Hypothalamus (tissue), 51 donors: Measurements from ENCODE around the gene PKDREJ.

Experiments
- DNase-seq, 51 donors: peaks; one replicate each; lab custom pipeline; 2025; lab: John Stamatoyannopoulos, UW

Gene PKDREJ

GRCh38 chr22:46240073-46240472, 23.1 kb downstream of the PKDREJ start:
- DNase-seq: no peak

- no peak for DNase-seq
Observed at GRCh38 chr22:46239261-46240048, 23.7 kb downstream of the PKDREJ start.

- DNase-seq: peak in 30 of 51 donors; percentile 16 to 73 (median 40)
Observed at GRCh38 chr22:46238541-46238940, 24.6 kb downstream of the PKDREJ start.

- DNase-seq: peak in 4 of 51 donors; percentile 9 to 35 (median 22)
Observed at GRCh38 chr22:46237453-46238124, 25.6 kb downstream of the PKDREJ start.

- no peak for DNase-seq
Observed at GRCh38 chr22:46234969-46235368, 28.2 kb downstream of the PKDREJ start.

- peak in 27 of 51 donors; percentile 17 to 75 (median 43) for DNase-seq
Observed at GRCh38 chr22:46233231-46233630, 29.9 kb downstream of the PKDREJ start.

- DNase-seq: no peak
Observed at GRCh38 chr22:46230262-46230901, 32.8 kb downstream of the PKDREJ start.

- DNase-seq: no peak
Observed at GRCh38 chr22:46229701-46230100, 33.4 kb downstream of the PKDREJ start.

- no peak for DNase-seq
Observed at GRCh38 chr22:46226577-46226976, 36.6 kb downstream of the PKDREJ start.

GRCh38 chr22:46225631-46226030, 37.5 kb downstream of the PKDREJ start:
- no peak for DNase-seq

GRCh38 chr22:46224898-46225290, 38.2 kb downstream of the PKDREJ start:
- DNase-seq: no peak

GRCh38 chr22:46224044-46224897, 38.9 kb downstream of the PKDREJ start:
- DNase-seq: no peak

GRCh38 chr22:46220921-46221320, 42.2 kb downstream of the PKDREJ start:
- DNase-seq: no peak

- DNase-seq: no peak
Observed at GRCh38 chr22:46219636-46220035, 43.5 kb downstream of the PKDREJ start.

- DNase-seq: no peak
Observed at GRCh38 chr22:46214616-46215015, 48.5 kb downstream of the PKDREJ start.

GRCh38 chr22:46214149-46214548, 49.0 kb downstream of the PKDREJ start:
- DNase-seq: no peak

GRCh38 chr22:46213052-46213451, 50.1 kb downstream of the PKDREJ start:
- DNase-seq: no peak

- DNase-seq: no peak
Observed at GRCh38 chr22:46212195-46212594, 50.9 kb downstream of the PKDREJ start.

- no peak for DNase-seq
Observed at GRCh38 chr22:46209262-46209661, 53.9 kb downstream of the PKDREJ start.
